ENCODE results near the gene FAM181B. TPM values are rescaled to one million over a fixed set of nuclear protein-coding genes. Genes with fewer than 3 reads are reported as not detected.

The FAM181B gene, protein sequence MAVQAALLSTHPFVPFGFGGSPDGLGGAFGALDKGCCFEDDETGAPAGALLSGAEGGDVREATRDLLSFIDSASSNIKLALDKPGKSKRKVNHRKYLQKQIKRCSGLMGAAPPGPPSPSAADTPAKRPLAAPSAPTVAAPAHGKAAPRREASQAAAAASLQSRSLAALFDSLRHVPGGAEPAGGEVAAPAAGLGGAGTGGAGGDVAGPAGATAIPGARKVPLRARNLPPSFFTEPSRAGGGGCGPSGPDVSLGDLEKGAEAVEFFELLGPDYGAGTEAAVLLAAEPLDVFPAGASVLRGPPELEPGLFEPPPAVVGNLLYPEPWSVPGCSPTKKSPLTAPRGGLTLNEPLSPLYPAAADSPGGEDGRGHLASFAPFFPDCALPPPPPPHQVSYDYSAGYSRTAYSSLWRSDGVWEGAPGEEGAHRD
- total RNA-seq, result not detected in 2 replicates

GRCh38 chr11:82733444-82734119, at the start of gene FAM181B:
Gene FAM181B (minus strand): TSS chr11:82733864. CDS start chr11:82733729, 135 bp downstream.

Other genes starting within 250 kb of the FAM181B start
- 58.0 and 94.4 TPM in 2 replicates for gene PRCP, start 166.6 kb upstream of the FAM181B start, total RNA-seq
- 1.9 and 3.7 TPM in 2 replicates for gene DDIAS, start 167.9 kb upstream of the FAM181B start, total RNA-seq

Measured in aortic smooth muscle cell (primary cell).